GM08714 (cell line): ENCODE data around the gene TSC2.

Experiments used
- H3K4me3 ChIP-seq: fragments of 200-500 bp; sonication (Bioruptor generic); 2 replicates; pipeline ENCODE4 v1.5.1; 2014; ENCODE audit warnings: mild to moderate bottlenecking, low read length, inconsistent platforms
- ZNF274 ChIP-seq: IDR thresholded peaks from 2 replicates; pipeline ENCODE4 v1.6.1; 2012; ENCODE audit warnings: mild to moderate bottlenecking, low read depth, low read length

TSC2 gene

GRCh38 chr16:2072926-2073325 is 25.1 kb downstream of the TSC2 start:
- H3K4me3 ChIP-seq = no peak overlapping the region
- no peak for TF ChIP-seq ZNF274

DNA sequence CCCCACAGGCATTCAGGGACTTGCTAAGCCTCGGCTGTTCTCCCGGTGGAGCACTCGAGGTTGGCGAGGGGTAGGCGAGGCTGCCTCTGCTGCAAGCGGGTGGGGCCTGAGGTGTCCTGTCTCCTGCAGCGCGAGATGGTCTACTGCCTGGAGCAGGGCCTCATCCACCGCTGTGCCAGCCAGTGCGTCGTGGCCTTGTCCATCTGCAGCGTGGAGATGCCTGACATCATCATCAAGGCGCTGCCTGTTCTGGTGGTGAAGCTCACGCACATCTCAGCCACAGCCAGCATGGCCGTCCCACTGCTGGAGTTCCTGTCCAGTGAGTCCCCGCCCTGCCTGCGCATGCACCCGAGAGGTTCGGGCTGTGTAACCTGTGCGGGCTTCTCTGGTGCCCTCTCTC is 26.3 kb downstream of the TSC2 start:
- TF ChIP-seq ZNF274 = no peak
- no peak overlapping the region for H3K4me3 ChIP-seq

DNA sequence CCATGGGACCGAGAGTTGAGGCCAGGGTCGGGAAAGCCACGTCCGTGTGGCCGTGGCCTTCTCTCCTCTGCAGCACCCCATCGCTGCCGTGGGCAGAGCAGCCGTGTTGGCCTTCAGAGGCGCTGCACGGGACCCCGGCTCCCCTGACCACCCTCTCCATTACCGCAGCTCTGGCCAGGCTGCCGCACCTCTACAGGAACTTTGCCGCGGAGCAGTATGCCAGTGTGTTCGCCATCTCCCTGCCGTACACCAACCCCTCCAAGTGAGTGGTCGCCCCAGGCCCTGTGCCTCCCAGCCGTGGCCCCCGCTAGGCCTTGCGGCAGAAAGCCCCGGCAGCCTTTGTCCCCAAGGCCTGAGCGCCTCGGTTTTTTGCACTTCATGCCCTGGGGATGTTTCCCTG is 27.8 kb downstream of the TSC2 start:
- H3K4me3 ChIP-seq = no peak overlapping the region
- no peak for TF ChIP-seq ZNF274

GRCh38 chr16:2076072-2076865 is 28.5 kb downstream of the TSC2 start:
- no peak overlapping the region for H3K4me3 ChIP-seq
- no peak for TF ChIP-seq ZNF274

DNA sequence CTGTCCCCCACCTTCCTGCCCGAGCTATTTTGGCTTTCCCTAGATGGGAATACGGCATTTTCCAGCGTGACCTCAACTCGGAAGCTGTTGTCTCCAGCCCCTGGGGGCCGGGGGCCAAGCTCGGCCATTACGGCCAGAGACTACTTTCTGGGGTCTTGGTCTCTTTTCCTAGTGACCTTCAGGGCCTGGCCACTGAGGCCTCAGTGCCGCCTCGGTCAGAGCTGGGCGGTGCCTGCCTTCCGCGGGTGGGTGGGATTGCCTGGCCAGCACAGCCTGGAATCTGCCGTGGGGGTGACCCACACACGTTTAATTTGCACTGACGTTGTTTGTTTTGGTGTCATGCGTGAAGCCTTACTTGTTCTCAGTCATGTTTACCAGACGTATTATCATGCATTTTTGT is 29.2 kb downstream of the TSC2 start:
- H3K4me3 ChIP-seq = no peak overlapping the region
- no peak for TF ChIP-seq ZNF274

DNA sequence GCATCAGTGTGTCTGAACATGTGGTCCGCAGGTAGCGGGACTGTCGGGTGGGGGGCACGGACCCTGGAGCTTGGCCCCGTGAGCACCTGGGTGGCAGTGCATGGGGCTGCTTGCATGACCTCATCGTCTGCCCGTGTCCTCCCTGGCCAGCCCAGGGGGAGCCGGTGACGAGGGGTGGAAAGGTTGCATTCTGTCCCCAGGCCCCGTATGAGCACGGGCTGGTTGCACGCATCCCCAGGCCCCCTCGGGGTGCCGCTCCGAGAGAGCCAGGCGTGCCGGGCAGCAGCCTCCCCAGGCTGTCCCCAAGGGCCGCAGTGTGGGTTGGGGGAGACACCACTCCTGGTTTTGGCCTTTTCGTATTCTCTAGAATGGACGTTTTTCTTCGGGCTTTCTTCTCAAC is 29.9 kb downstream of the TSC2 start:
- TF ChIP-seq ZNF274 = no peak

DNA sequence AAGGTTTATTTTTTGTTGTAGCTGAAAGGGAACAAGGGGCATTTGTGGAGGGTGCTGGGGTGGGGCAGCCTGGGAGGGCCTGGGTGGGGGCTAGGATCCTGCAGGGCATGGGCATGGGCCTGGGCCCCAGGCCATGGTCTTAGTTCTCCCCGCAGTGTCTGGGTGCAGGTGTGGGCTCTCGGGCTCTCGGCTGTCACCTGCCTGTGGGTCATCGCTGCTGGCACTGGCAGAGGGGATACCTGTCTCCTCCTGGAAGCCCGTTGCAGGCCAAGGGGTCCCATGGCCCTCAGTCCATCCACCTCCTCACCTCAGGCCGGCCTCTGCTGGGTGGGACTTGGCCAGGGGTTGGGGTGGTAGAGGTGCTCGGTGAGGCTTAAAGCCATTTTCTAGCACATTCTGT is 30.3 kb downstream of the TSC2 start:
- no peak overlapping the region for H3K4me3 ChIP-seq
- TF ChIP-seq ZNF274 = no peak

More for the DNA sequence above, 29.9 kb downstream of the TSC2 start:
- no peak overlapping the region for H3K4me3 ChIP-seq

DNA sequence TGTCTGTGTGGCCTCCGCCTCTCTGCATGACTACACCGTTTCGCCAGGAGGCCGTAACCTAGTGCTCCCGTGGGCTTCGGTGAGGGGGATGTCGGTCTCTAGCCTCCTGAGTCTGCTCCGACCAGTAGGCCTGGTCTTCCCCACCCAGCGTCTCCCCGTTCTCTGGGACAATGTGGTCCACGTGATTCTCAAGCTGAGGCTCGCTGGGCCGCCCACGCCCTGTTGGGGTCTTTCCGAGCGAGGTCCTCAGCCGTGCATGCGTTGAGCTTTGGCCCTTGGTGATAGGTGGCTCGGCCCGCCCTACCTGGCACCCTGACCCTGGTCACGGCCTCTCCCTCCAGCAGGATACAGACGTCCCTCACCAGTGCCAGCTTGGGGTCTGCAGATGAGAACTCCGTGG is 30.9 kb downstream of the TSC2 start:
- H3K4me3 ChIP-seq = no peak overlapping the region
- TF ChIP-seq ZNF274 = no peak

- no peak overlapping the region for H3K4me3 ChIP-seq
- TF ChIP-seq ZNF274 = no peak
These were observed 31.6 kb downstream of the TSC2 start for GRCh38 chr16:2079311-2079800.

GRCh38 chr16:2079991-2080390 is 32.2 kb downstream of the TSC2 start:
- no peak for TF ChIP-seq ZNF274

DNA sequence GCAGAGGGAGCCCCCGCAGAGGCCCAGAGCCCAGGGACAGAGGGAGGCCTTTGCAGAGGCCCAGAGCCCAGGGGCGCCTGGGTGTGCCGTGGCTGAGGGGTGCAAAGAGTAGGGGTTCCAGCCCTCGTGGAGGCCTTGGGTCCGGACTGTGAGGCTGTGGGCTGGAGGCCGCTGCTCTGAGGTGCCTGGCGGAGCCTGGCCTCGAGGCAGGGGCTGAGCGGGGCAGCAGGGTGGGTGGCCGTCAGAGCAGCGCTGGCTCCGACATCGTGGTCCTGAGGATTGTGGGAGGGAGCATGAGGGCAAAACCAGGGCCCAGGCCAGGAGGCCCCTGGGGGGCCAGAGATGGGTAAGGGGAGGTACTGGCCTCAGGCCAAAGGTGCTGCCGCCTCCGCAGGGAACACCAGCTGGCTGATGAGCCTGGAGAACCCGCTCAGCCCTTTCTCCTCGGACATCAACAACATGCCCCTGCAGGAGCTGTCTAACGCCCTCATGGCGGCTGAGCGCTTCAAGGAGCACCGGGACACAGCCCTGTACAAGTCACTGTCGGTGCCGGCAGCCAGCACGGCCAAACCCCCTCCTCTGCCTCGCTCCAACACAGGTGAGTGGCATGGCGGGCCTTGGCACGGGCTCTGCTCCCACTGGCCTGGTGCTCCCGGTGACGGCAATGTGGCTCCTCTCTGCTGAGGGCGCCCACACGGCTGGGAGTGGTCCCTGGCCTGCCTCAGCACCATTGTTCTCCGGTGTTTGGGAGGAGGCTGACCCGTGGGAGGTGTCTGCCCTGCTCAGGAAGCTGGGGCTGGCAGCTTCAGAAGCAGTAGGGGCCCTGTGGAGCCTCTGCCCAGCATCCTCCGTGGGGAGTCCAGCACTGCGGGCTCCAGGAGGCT is 33.7 kb downstream of the TSC2 start:
- no peak overlapping the region for H3K4me3 ChIP-seq
- no peak for TF ChIP-seq ZNF274

More at GRCh38 chr16:2079991-2080390, 32.2 kb downstream of the TSC2 start:
- H3K4me3 ChIP-seq = no peak overlapping the region

DNA sequence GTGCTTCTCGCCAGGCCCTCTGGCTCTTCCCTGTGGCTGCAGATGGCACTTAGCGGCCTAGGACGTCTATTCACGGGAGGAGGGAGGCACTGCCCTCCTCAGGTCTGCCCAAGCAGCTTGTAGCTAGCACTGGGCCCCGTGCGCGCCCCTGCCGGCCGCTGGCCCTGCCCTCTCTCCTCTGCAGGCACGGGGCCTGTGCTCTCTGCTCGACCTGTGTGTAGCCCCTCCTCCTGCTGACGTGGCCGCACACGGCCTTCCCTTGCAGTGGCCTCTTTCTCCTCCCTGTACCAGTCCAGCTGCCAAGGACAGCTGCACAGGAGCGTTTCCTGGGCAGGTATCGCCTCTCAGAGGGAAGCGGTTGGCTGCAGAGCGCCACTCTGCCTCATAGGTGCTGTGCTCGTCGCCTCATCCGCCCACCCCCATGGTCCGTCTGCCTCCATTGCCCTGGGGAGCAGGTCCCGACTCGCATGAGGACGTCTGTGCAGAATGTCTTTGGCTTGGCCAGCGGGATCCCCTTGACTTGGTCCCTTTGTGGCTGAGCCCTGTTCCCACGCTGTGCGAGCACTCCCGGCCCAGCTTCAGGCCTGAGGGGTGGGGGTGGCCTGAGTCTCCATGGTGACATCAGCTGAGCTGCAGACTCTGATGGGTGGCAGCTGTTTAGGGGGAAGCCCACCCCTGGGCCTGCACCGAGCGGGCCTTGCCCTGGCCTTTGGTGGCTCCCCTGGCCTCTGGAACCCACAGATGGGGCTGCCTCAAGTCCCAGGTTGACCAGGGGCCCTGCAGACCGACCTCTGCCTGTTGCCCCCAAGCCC is 34.6 kb downstream of the TSC2 start:
- H3K4me3 ChIP-seq = no peak overlapping the region
- TF ChIP-seq ZNF274 = no peak

DNA sequence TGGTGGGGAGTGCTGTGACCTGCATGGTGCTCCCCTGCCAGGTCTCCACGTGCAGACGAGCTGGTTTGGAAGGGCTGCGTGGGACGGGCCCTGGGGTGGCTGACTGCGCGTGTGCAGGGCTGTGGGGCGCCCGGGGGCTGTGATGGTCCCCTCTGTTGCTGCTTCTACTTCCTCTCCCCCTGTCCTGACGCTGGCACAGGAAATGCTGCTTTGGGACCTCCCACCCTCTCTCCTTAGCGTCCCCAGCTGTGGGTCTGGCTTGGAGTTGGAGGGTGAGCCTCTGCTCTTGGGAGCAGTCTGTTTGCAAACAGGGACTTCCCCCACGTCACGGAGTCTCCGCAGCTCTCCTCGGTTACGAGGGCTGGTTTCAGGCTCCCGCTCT is 35.2 kb downstream of the TSC2 start:
- TF ChIP-seq ZNF274 = no peak
- H3K4me3 ChIP-seq = no peak overlapping the region

DNA sequence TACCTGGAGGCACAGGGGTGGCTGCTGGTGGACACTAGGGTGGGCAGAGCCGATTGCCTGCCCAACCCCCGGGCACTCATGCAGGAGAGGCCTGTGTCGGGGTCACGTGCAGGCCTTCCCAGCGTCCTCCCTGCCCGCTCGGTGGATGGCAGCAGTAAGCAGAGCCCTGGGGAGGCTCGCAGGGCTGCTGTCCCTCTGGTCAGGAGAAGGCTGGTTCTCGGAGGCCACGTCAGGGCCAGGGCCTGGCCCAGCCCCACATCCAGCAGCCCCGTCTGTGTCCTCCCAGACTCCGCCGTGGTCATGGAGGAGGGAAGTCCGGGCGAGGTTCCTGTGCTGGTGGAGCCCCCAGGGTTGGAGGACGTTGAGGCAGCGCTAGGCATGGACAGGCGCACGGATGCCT is 35.6 kb downstream of the TSC2 start:
- H3K4me3 ChIP-seq = no peak overlapping the region
- no peak for TF ChIP-seq ZNF274
